NCI-H1417 (cell line): ENCODE measurements around the gene ENTPD8.
"Not testable (repeated sequence)": the region's sequence is repeated elsewhere in the genome, so short reads cannot be mapped to it uniquely, and the experiment has no call there.

Source experiments
- DNase-seq, 3 experiments: peaks; one replicate each; lab custom pipeline; 2025; lab: John Stamatoyannopoulos, UW

Gene ENTPD8

GRCh38 chr9:137477778-137478612, 36.8 kb upstream of the ENTPD8 start:
- no peak for DNase-seq

GRCh38 chr9:137476856-137477255, 35.7 kb upstream of the ENTPD8 start:
- no peak for DNase-seq

GRCh38 chr9:137475666-137476065, 34.5 kb upstream of the ENTPD8 start:
- no peak for DNase-seq

GRCh38 chr9:137474271-137474670, 33.1 kb upstream of the ENTPD8 start:
- no peak for DNase-seq

- DNase-seq: no peak
Observed at GRCh38 chr9:137470785-137471184, 29.6 kb upstream of the ENTPD8 start.

GRCh38 chr9:137467896-137468295, 26.7 kb upstream of the ENTPD8 start:
- no peak for DNase-seq

GRCh38 chr9:137467161-137467581, 26.0 kb upstream of the ENTPD8 start:
- no peak for DNase-seq

GRCh38 chr9:137466389-137467085, 25.4 kb upstream of the ENTPD8 start:
- not testable (repeated sequence) for DNase-seq

- DNase-seq: no peak
Observed at GRCh38 chr9:137465720-137466388, 24.7 kb upstream of the ENTPD8 start.

GRCh38 chr9:137465000-137465719, 24.0 kb upstream of the ENTPD8 start:
- no peak for DNase-seq

GRCh38 chr9:137464291-137464999, 23.3 kb upstream of the ENTPD8 start:
- no peak for DNase-seq

GRCh38 chr9:137463931-137464290, 22.8 kb upstream of the ENTPD8 start:
- DNase-seq: no peak

GRCh38 chr9:137462986-137463930, 22.1 kb upstream of the ENTPD8 start:
- no peak for DNase-seq

GRCh38 chr9:137462396-137462985, 21.3 kb upstream of the ENTPD8 start:
- DNase-seq: no peak

GRCh38 chr9:137461663-137462395, 20.7 kb upstream of the ENTPD8 start:
- DNase-seq: no peak

- no peak for DNase-seq
Observed at GRCh38 chr9:137461316-137461662, 20.1 kb upstream of the ENTPD8 start.

- DNase-seq: no peak
Observed at GRCh38 chr9:137460363-137461315, 19.5 kb upstream of the ENTPD8 start.
